Adrenal gland (tissue), 12 donors: Measurements from ENCODE around the gene ITGB1BP1. TPM values are rescaled to one million over a fixed set of nuclear protein-coding genes. Genes with fewer than 3 reads are reported as not detected.

Source experiments
- DNase-seq, 7 donors: peaks; one replicate each; pipeline ENCODE4 v3.0.0-alpha.2; 2019 to 2020
- H3K27ac ChIP-seq, 5 donors: fragments of 200-600 bp; sonication (generic) in 4 of 5; 1 replicate in 3 of 5; 2 replicates in 2 of 5; pipeline versions ENCODE4 v1.5.1 to v1.8.0; 2016 to 2020; ENCODE audit warnings: mild to moderate bottlenecking in 1 of 5
- H3K27me3 ChIP-seq: fragments of 200-600 bp; 2 replicates; pipeline ENCODE4 v1.8.0; 2021
- H3K36me3 ChIP-seq, 2 donors: fragments of 200-600 bp; replicated peaks in 1 of 2; 1 replicate in 1 of 2; 2 replicates in 1 of 2; pipeline versions ENCODE4 v1.5.1 to v1.8.0; 2018 to 2022
- H3K4me1 ChIP-seq, 2 donors: fragments of 200-600 bp; replicated peaks in 1 of 2; 1 replicate in 1 of 2; 2 replicates in 1 of 2; pipeline versions ENCODE4 v1.5.1 to v1.8.0; 2018 to 2021
- H3K4me3 ChIP-seq, 4 donors: fragments of 200-600 bp; sonication (generic) in 3 of 4; one replicate each; pipeline ENCODE4 v1.5.1; 2016 to 2018
- H3K9me3 ChIP-seq, 3 donors: fragments of 200-600 bp; sonication (generic) in 1 of 3; replicated peaks in 1 of 3; 1 replicate in 2 of 3; 2 replicates in 1 of 3; pipeline versions ENCODE4 v1.5.1 to v1.8.0; 2016 to 2021
- CTCF ChIP-seq, 6 experiments: fragments of 450-650 bp in 4 of 6; fragments of 200-600 bp in 2 of 6; sonication (generic) in 1 of 6; IDR thresholded peaks; 1 replicate in 5 of 6; 2 replicates in 1 of 6; pipeline versions ENCODE4 v1.5.1 to v1.8.0; 2016 to 2021; ENCODE audit warnings: antibody characterized with exemption in 6 of 6, mild to moderate bottlenecking in 2 of 6, moderate library complexity in 1 of 6
- POLR2A ChIP-seq, 2 donors: fragments of 450-650 bp; IDR thresholded peaks; one replicate each; pipeline ENCODE4 v1.6.1; 2017; ENCODE audit warnings: antibody characterized with exemption in 2 of 2, mild to moderate bottlenecking in 2 of 2, moderate library complexity in 1 of 2
- WGBS, 4 donors: extraction: QIAGEN DNeasy Blood & Tissue Kit in 2 of 4; methylation state at CpG; one replicate each; pipeline versions ENCODE4 v1.1.5 to v1.1.7; 2013 to 2017; 5-methylcytosine and 5-hydroxymethylcytosine counted together
- intact Hi-C, 2 donors: fragments of 100-400 bp; cut with DNase I; formaldehyde crosslinking; loops; one replicate each; pipeline versions ENCODE4 v1.14.1 to v1.15.0; 2022 to 2023
- polyA plus RNA-seq, 3 donors: library from polyadenylated mRNA; stranded (reverse); fragments of 200-250 nt in 2 of 3; fragments of 350-450 nt in 1 of 3; fragmentation: Illumina TruSeq in 1 of 3; extraction: RNeasy Lipid Tissue Mini Kit (QIAGEN cat#74804) in 1 of 3; gene quantifications; one replicate each; pipeline ENCODE4 v1.2.3, GENCODE V29; 2013 to 2014
- total RNA-seq, 9 donors: library from RNA; depleted of rRNA in 4 of 9; stranded (reverse); fragments of >200 nt in 4 of 9; fragments of 120-200 nt in 1 of 9; fragmentation: NEBNext Ultra II Directional in 1 of 9; extraction: Animal tissue kit (Norgen Biotek cat#: 25700) in 1 of 9; gene quantifications; one replicate each; pipeline versions ENCODE4 v1.1.0 to v1.2.4, GENCODE V29; 2013 to 2023
- donor health status: healthy with polysubstance abuse.
- donor health status: Bipolar disorder and iron deficiency.
- donor health status: DM: yes; HTN: yes; CAD: no.
- donor health status: DM: no; HTN: no; CAD: no.
- donor health status: DM: no; HTN: no; CAD: no.
- donor health status: DM: yes; HTN: yes; CAD: no.

Gene ITGB1BP1
- total and polyA plus RNA-seq, 12 donors, result 35.7 to 109 (median 80.9) TPM

DNA sequence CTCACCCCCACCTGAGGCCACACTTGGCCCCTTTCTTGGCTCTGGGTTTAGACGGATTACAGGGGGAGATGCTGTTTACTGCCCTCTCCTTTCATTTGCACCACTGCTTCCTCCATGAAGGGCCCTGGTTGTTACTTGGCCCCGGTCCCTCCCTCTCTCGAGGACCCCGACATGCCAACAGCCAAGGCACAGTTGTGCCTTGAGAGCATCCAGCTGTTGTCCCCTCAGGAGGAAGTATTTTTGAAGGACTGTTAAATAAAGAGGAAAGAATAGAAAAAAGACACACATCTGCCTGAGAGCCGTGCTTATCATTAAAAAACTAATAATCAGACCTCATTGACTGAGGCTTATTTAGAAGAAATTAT is 44.0 kb downstream of the ITGB1BP1 start:
- Histone ChIP-seq H3K4me3 (no peak overlapping the region), H3K36me3 (no peaks in the 10 kb centered on the region), H3K9me3 (no peaks in the 10 kb centered on the region), H3K4me1 (peaks cover 10 to 19% of the 10 kb centered on the region in 2 donors), H3K27ac (no peak overlapping the region), H3K27me3 (no peaks in the 10 kb centered on the region)
- intact Hi-C loops, result no loop called here
- TF ChIP-seq CTCF (IDR thresholded peaks at IDR 0.05) (no peak), POLR2A (IDR thresholded peaks at IDR 0.05) (no peak)
- whole genome bisulfite sequencing, 4 donors, result 90 to 98% (median 92%) methylated on average over 5 of the region's 5 CpGs
- DNase-seq, result no peak

GRCh38 chr2:9378433-9379390 is 44.6 kb downstream of the ITGB1BP1 start:
- peak in 6 of 7 donors; percentile 63 to 79 (median 67) for DNase-seq
- Histone ChIP-seq H3K4me3 (no peak overlapping the region), H3K27me3 (no peaks in the 10 kb centered on the region), H3K36me3 (no peaks in the 10 kb centered on the region), H3K4me1 (peaks cover 10 to 19% of the 10 kb centered on the region in 2 donors), H3K27ac (peak overlapping the region in 2 of 5 donors; percentile 65 to 79), H3K9me3 (no peaks in the 10 kb centered on the region)
- intact Hi-C loops, result no loop called here
- WGBS, 4 donors, result 61 to 81% (median 63%) methylated on average over 27 to 30 of the region's 30 CpGs
- no peak for TF ChIP-seq CTCF (IDR thresholded peaks at IDR 0.05)
- TF ChIP-seq POLR2A (IDR thresholded peaks at IDR 0.05), result no peak

DNA sequence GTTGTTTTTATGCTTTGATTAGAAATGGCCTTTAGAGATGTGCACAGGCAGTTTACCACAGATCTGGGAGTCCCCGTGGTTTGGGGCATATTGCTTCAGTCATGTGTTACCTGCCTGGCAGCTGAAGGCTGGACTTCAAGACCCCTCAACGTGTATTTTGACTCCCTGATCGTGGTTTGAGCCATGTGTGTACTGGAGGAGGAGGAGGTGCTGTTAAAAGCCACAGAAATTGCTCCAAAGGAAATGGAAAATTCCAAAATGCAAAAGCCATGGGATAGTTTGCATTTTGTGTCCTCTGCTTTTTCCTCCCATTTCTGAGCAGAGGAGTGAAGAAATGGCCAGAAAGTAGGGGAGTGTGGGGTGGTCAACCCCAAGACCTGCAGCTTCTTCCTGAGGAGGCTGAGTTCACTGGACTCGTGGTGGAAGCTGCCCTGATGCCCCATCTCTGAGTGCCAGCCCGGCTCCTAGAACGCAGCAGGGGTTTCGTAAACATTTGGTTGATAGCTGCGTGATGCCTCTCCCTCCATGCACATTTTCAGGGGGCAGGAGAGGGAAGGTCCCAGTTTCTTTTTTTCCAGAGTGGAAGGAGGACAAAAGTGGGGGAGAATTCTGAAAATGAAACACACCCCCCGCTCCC is 45.7 kb downstream of the ITGB1BP1 start:
- Histone ChIP-seq H3K9me3 (no peaks in the 10 kb centered on the region), H3K36me3 (no peaks in the 10 kb centered on the region), H3K4me1 (peaks cover 10 to 19% of the 10 kb centered on the region in 2 donors), H3K27me3 (no peaks in the 10 kb centered on the region), H3K27ac (peak overlapping the region in 2 of 5 donors; percentile 65 to 79), H3K4me3 (no peak overlapping the region)
- TF ChIP-seq POLR2A (IDR thresholded peaks at IDR 0.05) (no peak), CTCF (IDR thresholded peaks at IDR 0.05) (no peak)
- WGBS, 4 donors, result 74 to 85% (median 76%) methylated on average over 9 of the region's 9 CpGs
- intact Hi-C loops, result no loop called here
- DNase-seq, result no peak

- 81 to 100% (median 95%) methylated on average over 3 to 4 of the region's 4 CpGs for WGBS, 4 donors
- no peak for DNase-seq
These were observed 47.4 kb downstream of the ITGB1BP1 start for GRCh38 chr2:9375857-9376428.

More at GRCh38 chr2:9375857-9376428, 47.4 kb downstream of the ITGB1BP1 start:
- no peak overlapping the region for H3K27ac ChIP-seq
- H3K4me3 ChIP-seq, result no peak overlapping the region
- no peaks in the 10 kb centered on the region for H3K27me3 ChIP-seq
- no peak for TF ChIP-seq CTCF (IDR thresholded peaks at IDR 0.05)
- TF ChIP-seq POLR2A (IDR thresholded peaks at IDR 0.05), result no peak
- intact Hi-C loops, result no loop called here
- H3K36me3 ChIP-seq, result no peaks in the 10 kb centered on the region
- peaks cover 2 to 11% of the 10 kb centered on the region in 2 donors for H3K4me1 ChIP-seq
- H3K9me3 ChIP-seq, result no peaks in the 10 kb centered on the region
